Gastrocnemius medialis (tissue), 4 donors: ENCODE measurements around the gene NCF4.

Source experiments
- POLR2A ChIP-seq, 2 donors: fragments of 450-650 bp; IDR thresholded peaks; one replicate each; pipeline ENCODE4 v1.6.1; 2017; ENCODE audit warnings: antibody characterized with exemption in 2 of 2, mild to moderate bottlenecking in 2 of 2, moderate library complexity in 2 of 2
- TF ChIP-seq, protein P1 (sequence below), 5 experiments: fragments of 450-650 bp in 3 of 5; fragments of 200-600 bp in 2 of 5; sonication (generic) in 2 of 5; IDR thresholded peaks in 4 of 5; conservative IDR thresholded peaks in 1 of 5; 1 replicate in 4 of 5; 2 replicates in 1 of 5; pipeline ENCODE4 v1.5.1; 2016 to 2019; ENCODE audit warnings: antibody characterized with exemption in 5 of 5, mild to moderate bottlenecking in 3 of 5, moderate library complexity in 3 of 5

DNA sequence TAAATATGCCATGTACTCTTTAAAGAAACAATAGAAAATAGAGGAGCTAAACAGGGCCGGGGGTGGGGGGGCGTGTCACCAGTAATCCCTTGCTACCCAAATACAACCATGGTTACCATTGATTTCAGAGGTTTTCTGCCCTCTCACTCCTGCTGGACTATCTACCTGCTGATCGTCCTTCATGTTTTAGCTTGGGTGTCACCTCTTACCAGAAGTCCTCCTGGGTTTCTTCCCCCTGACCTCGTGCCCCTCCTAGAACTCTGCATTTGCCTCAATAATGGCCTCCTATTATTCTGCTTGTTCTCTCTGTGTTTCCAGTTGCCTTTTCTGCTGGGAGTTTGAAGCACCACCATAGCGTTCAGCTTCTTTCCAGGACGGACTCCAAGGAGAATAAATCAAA, 34.5 kb upstream of the NCF4 start:
- TF ChIP-seq, protein P1, sequence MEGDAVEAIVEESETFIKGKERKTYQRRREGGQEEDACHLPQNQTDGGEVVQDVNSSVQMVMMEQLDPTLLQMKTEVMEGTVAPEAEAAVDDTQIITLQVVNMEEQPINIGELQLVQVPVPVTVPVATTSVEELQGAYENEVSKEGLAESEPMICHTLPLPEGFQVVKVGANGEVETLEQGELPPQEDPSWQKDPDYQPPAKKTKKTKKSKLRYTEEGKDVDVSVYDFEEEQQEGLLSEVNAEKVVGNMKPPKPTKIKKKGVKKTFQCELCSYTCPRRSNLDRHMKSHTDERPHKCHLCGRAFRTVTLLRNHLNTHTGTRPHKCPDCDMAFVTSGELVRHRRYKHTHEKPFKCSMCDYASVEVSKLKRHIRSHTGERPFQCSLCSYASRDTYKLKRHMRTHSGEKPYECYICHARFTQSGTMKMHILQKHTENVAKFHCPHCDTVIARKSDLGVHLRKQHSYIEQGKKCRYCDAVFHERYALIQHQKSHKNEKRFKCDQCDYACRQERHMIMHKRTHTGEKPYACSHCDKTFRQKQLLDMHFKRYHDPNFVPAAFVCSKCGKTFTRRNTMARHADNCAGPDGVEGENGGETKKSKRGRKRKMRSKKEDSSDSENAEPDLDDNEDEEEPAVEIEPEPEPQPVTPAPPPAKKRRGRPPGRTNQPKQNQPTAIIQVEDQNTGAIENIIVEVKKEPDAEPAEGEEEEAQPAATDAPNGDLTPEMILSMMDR (IDR thresholded peaks at IDR 0.05 in 4 of 5, conservative IDR thresholded peaks at IDR 0.05 in 1 of 5): no peak
- TF ChIP-seq POLR2A (IDR thresholded peaks at IDR 0.05): no peak
